Suppressor macrophage (primary cell): Measurements from ENCODE around the gene ATXN10.
"Not testable (repeated sequence)": the region's sequence is repeated elsewhere in the genome, so short reads cannot be mapped to it uniquely, and the experiment has no call there.

ENCODE experiments used
- DNase-seq, 4 experiments: peaks; one replicate each; pipeline ENCODE4 v3.0.0-alpha.2; 2020 to 2022

Gene ATXN10

GRCh38 chr22:45709060-45709739 is 37.6 kb downstream of the ATXN10 start:
- DNase-seq = peak; percentile 59 to 77 (median 66)

GRCh38 chr22:45709866-45710265 is 38.2 kb downstream of the ATXN10 start:
- peak in 2 of 4 experiments; percentile 22 to 43 for DNase-seq

- no peak for DNase-seq
Observed at GRCh38 chr22:45710469-45710868, 38.8 kb downstream of the ATXN10 start.

GRCh38 chr22:45714390-45714789 is 42.8 kb downstream of the ATXN10 start:
- DNase-seq = not testable (repeated sequence)

- DNase-seq = no peak
Observed at GRCh38 chr22:45717789-45718188, 46.2 kb downstream of the ATXN10 start.

- no peak for DNase-seq
Observed at GRCh38 chr22:45718391-45718790, 46.8 kb downstream of the ATXN10 start.

- DNase-seq = no peak
Observed at GRCh38 chr22:45720839-45721378, 49.3 kb downstream of the ATXN10 start.

GRCh38 chr22:45722006-45722405 is 50.4 kb downstream of the ATXN10 start:
- no peak for DNase-seq

GRCh38 chr22:45726081-45726480 is 54.4 kb downstream of the ATXN10 start:
- no peak for DNase-seq

- no peak for DNase-seq
Observed at GRCh38 chr22:45731041-45731797, 59.6 kb downstream of the ATXN10 start.

GRCh38 chr22:45731798-45732495 is 60.3 kb downstream of the ATXN10 start:
- no peak for DNase-seq

- DNase-seq = no peak
Observed at GRCh38 chr22:45735273-45735672, 63.6 kb downstream of the ATXN10 start.

GRCh38 chr22:45738206-45738605 is 66.6 kb downstream of the ATXN10 start:
- peak in 1 of 4 experiments; percentile 3 for DNase-seq

- no peak for DNase-seq
Observed at GRCh38 chr22:45740236-45740635, 68.6 kb downstream of the ATXN10 start.

- DNase-seq = peak; percentile 59 to 82 (median 77)
Observed at GRCh38 chr22:45742866-45743450, 71.3 kb downstream of the ATXN10 start.

GRCh38 chr22:45743687-45744086 is 72.1 kb downstream of the ATXN10 start:
- DNase-seq = no peak

- DNase-seq = no peak
Observed at GRCh38 chr22:45744442-45744841, 72.8 kb downstream of the ATXN10 start.

GRCh38 chr22:45750626-45751025 is 79.0 kb downstream of the ATXN10 start:
- DNase-seq = no peak

GRCh38 chr22:45752036-45752435 is 80.4 kb downstream of the ATXN10 start:
- no peak for DNase-seq

GRCh38 chr22:45754822-45755221 is 83.2 kb downstream of the ATXN10 start:
- DNase-seq = no peak

- DNase-seq = no peak
Observed at GRCh38 chr22:45756558-45756957, 84.9 kb downstream of the ATXN10 start.

- DNase-seq = no peak
Observed at GRCh38 chr22:45757068-45757467, 85.4 kb downstream of the ATXN10 start.

GRCh38 chr22:45757936-45758335 is 86.3 kb downstream of the ATXN10 start:
- no peak for DNase-seq
